Hepatocyte (in vitro differentiated cells): Measurements from ENCODE around the gene GATA5.

Experiments used
- CTCF ChIP-seq: fragments of 200-600 bp; sonication (generic); IDR thresholded peaks from 2 replicates; pipeline ENCODE4 v1.5.1; 2016; ENCODE audit warnings: antibody characterized with exemption, mild to moderate bottlenecking; ENCODE audit not compliant: poor library complexity
- EZH2 ChIP-seq: fragments of 200-600 bp; sonication (generic); IDR thresholded peaks from 2 replicates; pipeline ENCODE4 v1.6.1; 2016; ENCODE audit warnings: antibody characterized with exemption, mild to moderate bottlenecking, borderline replicate concordance

GRCh38 chr20:62448788-62449187 lies 27.0 kb downstream of the GATA5 start:
- TF ChIP-seq CTCF, result no peak
- TF ChIP-seq EZH2, result no peak
